NCI-H1930 (cell line): ENCODE measurements around the gene PLCL2.

Experiments used
- DNase-seq, 2 experiments: peaks; one replicate each; lab custom pipeline; 2025; lab: John Stamatoyannopoulos, UW

Gene PLCL2

GRCh38 chr3:17011728-17012338, 127.1 kb downstream of the PLCL2 start:
- DNase-seq, result no peak

- peak in 1 of 2 experiments; percentile 12 for DNase-seq
Measured at GRCh38 chr3:17013050-17013449, 128.3 kb downstream of the PLCL2 start.

- no peak for DNase-seq
Measured at GRCh38 chr3:17013571-17013970, 128.8 kb downstream of the PLCL2 start.

GRCh38 chr3:17014284-17014683, 129.5 kb downstream of the PLCL2 start:
- DNase-seq, result no peak

- DNase-seq, result no peak
Measured at GRCh38 chr3:17014709-17015108, 130.0 kb downstream of the PLCL2 start.

- no peak for DNase-seq
Measured at GRCh38 chr3:17021614-17022013, 136.9 kb downstream of the PLCL2 start.

- no peak for DNase-seq
Measured at GRCh38 chr3:17023006-17023664, 138.4 kb downstream of the PLCL2 start.

GRCh38 chr3:17025594-17026139, 140.9 kb downstream of the PLCL2 start:
- no peak for DNase-seq

GRCh38 chr3:17027318-17027717, 142.6 kb downstream of the PLCL2 start:
- no peak for DNase-seq

- no peak for DNase-seq
Measured at GRCh38 chr3:17028363-17028762, 143.6 kb downstream of the PLCL2 start.

GRCh38 chr3:17030438-17030837, 145.7 kb downstream of the PLCL2 start:
- no peak for DNase-seq

GRCh38 chr3:17030956-17031652, 146.3 kb downstream of the PLCL2 start:
- DNase-seq, result no peak

- no peak for DNase-seq
Measured at GRCh38 chr3:17032407-17033034, 147.8 kb downstream of the PLCL2 start.

- DNase-seq, result no peak
Measured at GRCh38 chr3:17033516-17034168, 148.9 kb downstream of the PLCL2 start.

GRCh38 chr3:17035033-17035432, 150.3 kb downstream of the PLCL2 start:
- no peak for DNase-seq

- no peak for DNase-seq
Measured at GRCh38 chr3:17035966-17036365, 151.2 kb downstream of the PLCL2 start.

- no peak for DNase-seq
Measured at GRCh38 chr3:17038141-17038540, 153.4 kb downstream of the PLCL2 start.

GRCh38 chr3:17038900-17039553, 154.3 kb downstream of the PLCL2 start:
- no peak for DNase-seq

- DNase-seq, result no peak
Measured at GRCh38 chr3:17039594-17039993, 154.8 kb downstream of the PLCL2 start.

- DNase-seq, result no peak
Measured at GRCh38 chr3:17040322-17040989, 155.7 kb downstream of the PLCL2 start.

- no peak for DNase-seq
Measured at GRCh38 chr3:17040990-17041377, 156.2 kb downstream of the PLCL2 start.
